Stimulated activated CD4-positive, alpha-beta T cell treated with anti-CD3 and anti-CD28 coated beads, Interleukin-4, amount 100 ng/mL, for 24 hours (primary cell): ENCODE data around the gene RASSF5.
A peak's percentile ranks its signal among the peaks of the same experiment; 100 is the strongest.
"Not testable (repeated sequence)": the region's sequence is repeated elsewhere in the genome, so short reads cannot be mapped to it uniquely, and the experiment has no call there.

Experiments
- DNase-seq: peaks from one replicate; pipeline ENCODE4 v3.0.0-alpha.2; 2020

Gene RASSF5

GRCh38 chr1:206591226-206591625 is 83.9 kb downstream of the RASSF5 start:
- DNase-seq = no peak

GRCh38 chr1:206591696-206592095 is 84.4 kb downstream of the RASSF5 start:
- no peak for DNase-seq

- DNase-seq = no peak
Measured at GRCh38 chr1:206593351-206593925, 86.1 kb downstream of the RASSF5 start.

- DNase-seq = no peak
Measured at GRCh38 chr1:206595581-206596318, 88.4 kb downstream of the RASSF5 start.

- no peak for DNase-seq
Measured at GRCh38 chr1:206596319-206596666, 89.0 kb downstream of the RASSF5 start.

GRCh38 chr1:206600527-206600926 is 93.2 kb downstream of the RASSF5 start:
- DNase-seq = no peak

- DNase-seq = no peak
Measured at GRCh38 chr1:206604861-206605260, 97.5 kb downstream of the RASSF5 start.

- DNase-seq = no peak
Measured at GRCh38 chr1:206606867-206607266, 99.5 kb downstream of the RASSF5 start.

GRCh38 chr1:206608108-206608698 is 100.9 kb downstream of the RASSF5 start:
- DNase-seq = peak; percentile 66

GRCh38 chr1:206609229-206609991 is 102.1 kb downstream of the RASSF5 start:
- no peak for DNase-seq

GRCh38 chr1:206612129-206612876 is 105.0 kb downstream of the RASSF5 start, which contains the start of gene EIF2D:
Gene EIF2D (minus strand): TSS chr1:206612465. CDS start chr1:206612342, 123 bp downstream.
- peak; percentile 95 for DNase-seq

GRCh38 chr1:206626396-206626795 is 119.1 kb downstream of the RASSF5 start:
- not testable (repeated sequence) for DNase-seq

GRCh38 chr1:206628916-206629315 is 121.6 kb downstream of the RASSF5 start:
- no peak for DNase-seq

GRCh38 chr1:206631085-206631509 is 123.8 kb downstream of the RASSF5 start:
- peak; percentile 25 for DNase-seq

- no peak for DNase-seq
Measured at GRCh38 chr1:206633708-206634121, 126.4 kb downstream of the RASSF5 start.

- peak; percentile 82 for DNase-seq
Measured at GRCh38 chr1:206634365-206635079, 127.2 kb downstream of the RASSF5 start.

- DNase-seq = peak; percentile 92
Measured at GRCh38 chr1:206635080-206635977, 128.0 kb downstream of the RASSF5 start, which contains the start of gene DYRK3. Gene DYRK3 (plus strand): TSS chr1:206635536. CDS start chr1:206635704, 168 bp downstream.

- DNase-seq = no peak
Measured at GRCh38 chr1:206635978-206636345, 128.6 kb downstream of the RASSF5 start.

GRCh38 chr1:206636671-206637070 is 129.3 kb downstream of the RASSF5 start:
- no peak for DNase-seq

GRCh38 chr1:206637605-206638004 is 130.3 kb downstream of the RASSF5 start:
- no peak for DNase-seq
